ENCODE data around the gene MTUS2.

GRCh38 chr13:29505511-29505910 is 685.4 kb downstream of the MTUS2 start:
- TF ChIP-seq CTCF (IDR thresholded peaks at IDR 0.05; ENCODE audit: borderline replicate concordance, extremely low read depth, low read length, poor library complexity, severe bottlenecking) (no peak), EZH2 (IDR thresholded peaks at IDR 0.05; ENCODE audit: borderline replicate concordance, low read depth, low read length, severe bottlenecking) (no peak)

All from DND-41 (cell line).